GM12878 (cell line): Measurements from ENCODE around the gene INPP1.

Source experiments
- ELK1 ChIP-seq: IDR thresholded peaks from 2 replicates; pipeline ENCODE4 v1.6.1; 2012; ENCODE audit warnings: low read depth, low read length, improper control_type of control experiment
- FOS ChIP-seq: IDR thresholded peaks from 3 replicates; pipeline ENCODE4 v1.6.1; 2011; ENCODE audit warnings: borderline replicate concordance; ENCODE audit not compliant: insufficient read length; ENCODE audit errors: extremely low read depth
- MAX ChIP-seq: IDR thresholded peaks from 2 replicates; pipeline ENCODE4 v1.6.1; 2012; ENCODE audit warnings: low read depth, low read length, improper control_type of control experiment
- NFIC ChIP-seq: IDR thresholded peaks from 2 replicates; pipeline ENCODE4 v1.6.1; 2012; ENCODE audit warnings: low read depth, mild to moderate bottlenecking, inconsistent platforms, low read length, moderate library complexity
- NFXL1 ChIP-seq: fragments of 450-650 bp; IDR thresholded peaks from 2 replicates; pipeline ENCODE4 v1.6.1; 2017; ENCODE audit warnings: antibody characterized with exemption, mild to moderate bottlenecking, borderline replicate concordance
- POLR2A ChIP-seq: IDR thresholded peaks from 2 replicates; pipeline ENCODE4 v1.6.1; 2011; ENCODE audit warnings: low read depth, mild to moderate bottlenecking, low read length
- ZNF384 ChIP-seq: IDR thresholded peaks from 2 replicates; pipeline ENCODE4 v1.6.1; 2012; ENCODE audit warnings: low read depth, mild to moderate bottlenecking, low read length, improper control_type of control experiment, borderline replicate concordance
- TF ChIP-seq, protein P1 (sequence below), 3 experiments: IDR thresholded peaks in 2 of 3; conservative IDR thresholded peaks in 1 of 3; 2 replicates each; pipeline ENCODE4 v1.5.1; 2011; ENCODE audit warnings: low read depth in 3 of 3, low read length in 3 of 3, mild to moderate bottlenecking in 3 of 3, control low read depth in 2 of 3, moderate library complexity in 2 of 3, inconsistent platforms in 1 of 3, mixed read lengths in 1 of 3; ENCODE audit not compliant: control insufficient read depth in 2 of 3, insufficient read depth in 1 of 3; ENCODE audit errors: extremely low read depth in 1 of 3
- TF ChIP-seq, protein P2 (sequence below): IDR thresholded peaks from 2 replicates; pipeline ENCODE4 v1.6.1; 2011; ENCODE audit warnings: low read depth, low read length, improper control_type of control experiment, borderline replicate concordance

DNA sequence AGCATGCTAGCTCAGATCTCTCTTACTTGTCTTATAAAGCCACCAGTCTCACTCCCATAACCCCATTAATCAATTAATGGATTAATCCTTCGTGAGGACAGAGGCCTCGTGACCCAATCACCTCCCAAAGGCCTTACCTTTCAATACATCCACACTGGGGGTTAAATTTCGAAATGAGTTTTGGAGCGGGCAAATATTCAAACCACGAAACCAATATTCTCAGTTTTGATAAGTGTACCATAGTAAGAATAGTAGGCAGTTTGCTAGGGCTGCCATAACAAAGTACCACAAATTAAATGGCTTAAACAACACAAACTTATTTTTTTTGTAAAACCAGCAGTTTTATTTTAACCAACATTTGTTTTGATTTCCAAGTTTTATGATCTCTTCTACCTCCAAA is 39.0 kb upstream of the INPP1 start:
- TF ChIP-seq POLR2A (no peak), FOS (no peak), NFXL1 (no peak), ELK1 (no peak), MAX (no peak), ZNF384 (no peak), NFIC (no peak; the same call in 1 of the 2 replicates)
- TF ChIP-seq, protein P1, sequence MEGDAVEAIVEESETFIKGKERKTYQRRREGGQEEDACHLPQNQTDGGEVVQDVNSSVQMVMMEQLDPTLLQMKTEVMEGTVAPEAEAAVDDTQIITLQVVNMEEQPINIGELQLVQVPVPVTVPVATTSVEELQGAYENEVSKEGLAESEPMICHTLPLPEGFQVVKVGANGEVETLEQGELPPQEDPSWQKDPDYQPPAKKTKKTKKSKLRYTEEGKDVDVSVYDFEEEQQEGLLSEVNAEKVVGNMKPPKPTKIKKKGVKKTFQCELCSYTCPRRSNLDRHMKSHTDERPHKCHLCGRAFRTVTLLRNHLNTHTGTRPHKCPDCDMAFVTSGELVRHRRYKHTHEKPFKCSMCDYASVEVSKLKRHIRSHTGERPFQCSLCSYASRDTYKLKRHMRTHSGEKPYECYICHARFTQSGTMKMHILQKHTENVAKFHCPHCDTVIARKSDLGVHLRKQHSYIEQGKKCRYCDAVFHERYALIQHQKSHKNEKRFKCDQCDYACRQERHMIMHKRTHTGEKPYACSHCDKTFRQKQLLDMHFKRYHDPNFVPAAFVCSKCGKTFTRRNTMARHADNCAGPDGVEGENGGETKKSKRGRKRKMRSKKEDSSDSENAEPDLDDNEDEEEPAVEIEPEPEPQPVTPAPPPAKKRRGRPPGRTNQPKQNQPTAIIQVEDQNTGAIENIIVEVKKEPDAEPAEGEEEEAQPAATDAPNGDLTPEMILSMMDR (IDR thresholded peaks at IDR 0.05 in 2 of 3, conservative IDR thresholded peaks at IDR 0.05 in 1 of 3; ENCODE audit: control insufficient read depth in 2 of 3, extremely low read depth in 1 of 3, insufficient read depth in 1 of 3, low read depth in 3 of 3, low read length in 3 of 3) = no peak
- TF ChIP-seq, protein P2, sequence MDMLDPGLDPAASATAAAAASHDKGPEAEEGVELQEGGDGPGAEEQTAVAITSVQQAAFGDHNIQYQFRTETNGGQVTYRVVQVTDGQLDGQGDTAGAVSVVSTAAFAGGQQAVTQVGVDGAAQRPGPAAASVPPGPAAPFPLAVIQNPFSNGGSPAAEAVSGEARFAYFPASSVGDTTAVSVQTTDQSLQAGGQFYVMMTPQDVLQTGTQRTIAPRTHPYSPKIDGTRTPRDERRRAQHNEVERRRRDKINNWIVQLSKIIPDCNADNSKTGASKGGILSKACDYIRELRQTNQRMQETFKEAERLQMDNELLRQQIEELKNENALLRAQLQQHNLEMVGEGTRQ = no peak
